AG04450 (cell line): ENCODE results near the gene MLLT10. TPM values are rescaled to one million over a fixed set of nuclear protein-coding genes. Genes with fewer than 3 reads are reported as not detected.

Experiments
- CTCF ChIA-PET: fragments of 300-600, 350-600 bp; formaldehyde crosslinking; extraction: SDS; loops from one replicate; lab custom pipeline; 2022; ENCODE audit warnings: antibody characterized with exemption, inconsistent platforms; lab: Charles Lee
- POLR2A ChIA-PET: fragments of 350-600 bp; formaldehyde crosslinking; extraction: SDS; loops from one replicate; lab custom pipeline; 2021; ENCODE audit warnings: antibody characterized with exemption, inconsistent platforms; lab: Yijun Ruan, JAX
- DNase-seq: peaks from one replicate; pipeline ENCODE4 v3.0.0-alpha.2; 2011; ENCODE audit warnings: low read depth, low spot score
- H3K27ac ChIP-seq: one replicate; pipeline ENCODE4 v1.5.1; 2012; ENCODE audit warnings: low read depth, low read length, control low read depth
- H3K27me3 ChIP-seq: one replicate; pipeline ENCODE4 v1.6.0; 2012; ENCODE audit warnings: low read length; ENCODE audit not compliant: control insufficient read depth, insufficient read depth
- H3K4me3 ChIP-seq: 2 replicates; pipeline ENCODE4 v1.5.1; 2011; ENCODE audit warnings: mild to moderate bottlenecking, low read depth, low read length, control low read depth
- H3K9me3 ChIP-seq: 2 replicates; pipeline ENCODE4 v1.5.1; 2012; ENCODE audit warnings: low read length; ENCODE audit not compliant: control insufficient read depth, insufficient read depth
- polyA plus RNA-seq: library from polyadenylated mRNA; depleted of rRNA; stranded (reverse); fragments of >200 nt; gene quantifications from 2 replicates; pipeline ENCODE4 v1.2.3, GENCODE V29; 2011
- TF ChIP-seq, protein P1 (sequence below): IDR thresholded peaks from 2 replicates; pipeline ENCODE4 v1.5.1; 2011; ENCODE audit warnings: low read depth, low read length, control low read depth, inconsistent platforms

The MLLT10 gene
- polyA plus RNA-seq, 1 experiment: 41.0 TPM

DNA sequence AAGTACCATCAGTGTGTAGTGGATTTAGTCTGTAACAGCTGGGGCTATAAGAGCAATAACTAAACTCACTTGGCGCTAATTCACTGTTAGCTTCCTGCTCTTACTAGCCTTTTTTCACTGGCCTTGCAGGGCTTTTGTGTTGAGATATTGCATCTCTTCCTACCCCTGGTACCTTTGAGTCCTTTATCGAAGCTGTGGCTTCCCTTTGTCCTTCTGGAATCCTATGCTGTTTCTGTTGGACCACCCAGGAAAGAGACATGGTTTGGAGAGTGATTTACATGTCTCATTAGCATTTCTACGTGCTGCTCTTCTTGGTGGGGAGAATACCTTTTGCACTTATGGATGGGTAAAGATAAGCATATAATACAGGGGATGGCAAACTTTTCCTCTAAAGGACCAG, 103.8 kb downstream of the MLLT10 start:
- ChIA-PET POLR2A (no interaction called here), CTCF (no interaction called here)
- TF ChIP-seq, protein P1, sequence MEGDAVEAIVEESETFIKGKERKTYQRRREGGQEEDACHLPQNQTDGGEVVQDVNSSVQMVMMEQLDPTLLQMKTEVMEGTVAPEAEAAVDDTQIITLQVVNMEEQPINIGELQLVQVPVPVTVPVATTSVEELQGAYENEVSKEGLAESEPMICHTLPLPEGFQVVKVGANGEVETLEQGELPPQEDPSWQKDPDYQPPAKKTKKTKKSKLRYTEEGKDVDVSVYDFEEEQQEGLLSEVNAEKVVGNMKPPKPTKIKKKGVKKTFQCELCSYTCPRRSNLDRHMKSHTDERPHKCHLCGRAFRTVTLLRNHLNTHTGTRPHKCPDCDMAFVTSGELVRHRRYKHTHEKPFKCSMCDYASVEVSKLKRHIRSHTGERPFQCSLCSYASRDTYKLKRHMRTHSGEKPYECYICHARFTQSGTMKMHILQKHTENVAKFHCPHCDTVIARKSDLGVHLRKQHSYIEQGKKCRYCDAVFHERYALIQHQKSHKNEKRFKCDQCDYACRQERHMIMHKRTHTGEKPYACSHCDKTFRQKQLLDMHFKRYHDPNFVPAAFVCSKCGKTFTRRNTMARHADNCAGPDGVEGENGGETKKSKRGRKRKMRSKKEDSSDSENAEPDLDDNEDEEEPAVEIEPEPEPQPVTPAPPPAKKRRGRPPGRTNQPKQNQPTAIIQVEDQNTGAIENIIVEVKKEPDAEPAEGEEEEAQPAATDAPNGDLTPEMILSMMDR: no peak

DNA sequence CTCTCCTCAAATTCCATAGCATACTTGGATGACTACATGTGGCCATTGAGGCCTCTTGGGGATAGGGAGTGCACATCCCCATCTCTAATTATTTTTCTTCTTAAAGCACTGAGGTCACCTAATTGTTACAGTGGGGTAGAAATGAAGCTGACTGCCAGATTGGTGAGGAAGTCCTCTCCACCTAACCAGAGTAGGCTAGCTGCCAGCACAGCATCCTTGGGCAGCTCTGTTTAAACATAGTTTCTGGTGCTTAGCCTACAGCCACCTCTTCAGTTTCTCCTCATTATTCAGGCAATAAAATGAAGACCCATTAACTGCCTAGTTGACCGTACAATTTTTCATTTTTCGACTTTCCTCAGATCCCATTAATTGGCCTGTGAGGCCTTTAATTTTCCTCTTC, 104.6 kb downstream of the MLLT10 start:
- H3K9me3 ChIP-seq: no peaks in the 10 kb centered on the region
- DNase-seq: no peak
- no peak overlapping the region for H3K4me3 ChIP-seq
- POLR2A ChIA-PET: no interaction called here
- no peak overlapping the region for H3K27ac ChIP-seq
- TF ChIP-seq, protein P1: no peak
- H3K27me3 ChIP-seq: no peaks in the 10 kb centered on the region
- CTCF ChIA-PET: no interaction called here

More for the DNA sequence above, 103.8 kb downstream of the MLLT10 start:
- no peaks in the 10 kb centered on the region for H3K27me3 ChIP-seq
- no peaks in the 10 kb centered on the region for H3K9me3 ChIP-seq
- no peak overlapping the region for H3K27ac ChIP-seq
- DNase-seq: no peak
- H3K4me3 ChIP-seq: no peak overlapping the region

DNA sequence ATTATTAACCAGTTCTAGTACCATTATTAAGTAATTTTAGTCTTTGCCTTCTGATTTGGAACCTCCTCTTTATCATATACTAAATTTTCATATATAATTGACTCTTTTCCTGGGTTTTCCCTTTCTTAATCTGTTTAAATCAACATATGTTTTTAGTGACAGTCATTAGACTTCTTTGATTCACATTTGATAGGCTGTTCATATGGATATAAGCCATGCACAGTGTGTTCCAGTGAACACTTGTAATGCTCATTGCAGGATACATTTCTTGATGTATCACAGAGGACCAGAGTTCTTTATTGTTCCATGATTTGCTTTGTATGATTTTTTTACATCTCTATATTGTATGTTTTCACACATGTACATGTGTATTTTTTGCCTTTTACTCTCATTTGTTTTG, 114.0 kb downstream of the MLLT10 start:
- no peaks in the 10 kb centered on the region for H3K27me3 ChIP-seq
- no peak overlapping the region for H3K27ac ChIP-seq
- POLR2A ChIA-PET: no interaction called here
- no peaks in the 10 kb centered on the region for H3K9me3 ChIP-seq
- CTCF ChIA-PET: interaction anchor here (1.1 kb wide), 1 partner anchor 84 kb away, joined by 3 read pairs; no protein-coding TSS in a partner anchor
- DNase-seq: no peak
- H3K4me3 ChIP-seq: no peak overlapping the region
- TF ChIP-seq, protein P1: no peak

DNA sequence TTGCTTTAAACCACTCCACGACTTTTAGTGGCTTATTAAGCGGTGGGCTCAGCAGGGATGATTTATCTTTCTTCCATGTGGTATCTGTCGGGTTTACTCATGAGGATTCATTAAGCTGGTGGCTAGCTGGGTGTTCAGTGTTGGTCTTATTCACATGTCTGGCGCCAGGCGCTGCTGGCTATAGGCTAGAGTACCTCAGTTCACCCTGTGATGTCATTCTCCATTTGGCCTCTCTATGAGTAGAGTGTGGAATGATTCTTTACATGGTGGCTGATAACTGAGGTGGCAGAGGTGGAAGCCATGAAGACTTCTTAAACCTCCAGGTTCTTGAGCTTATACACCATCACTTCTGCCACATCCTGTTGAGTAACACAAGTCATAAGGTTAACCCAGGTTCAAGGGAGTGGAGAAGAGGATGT, 115.4 kb downstream of the MLLT10 start:
- Histone ChIP-seq H3K27me3 (no peaks in the 10 kb centered on the region), H3K9me3 (no peaks in the 10 kb centered on the region), H3K27ac (no peak overlapping the region), H3K4me3 (no peak overlapping the region)
- CTCF ChIA-PET: interaction anchor here (0.6 kb wide), 1 partner anchor 59 kb away, joined by 3 read pairs; no protein-coding TSS in a partner anchor
- POLR2A ChIA-PET: no interaction called here
- TF ChIP-seq, protein P1: no peak
- DNase-seq: no peak

DNA sequence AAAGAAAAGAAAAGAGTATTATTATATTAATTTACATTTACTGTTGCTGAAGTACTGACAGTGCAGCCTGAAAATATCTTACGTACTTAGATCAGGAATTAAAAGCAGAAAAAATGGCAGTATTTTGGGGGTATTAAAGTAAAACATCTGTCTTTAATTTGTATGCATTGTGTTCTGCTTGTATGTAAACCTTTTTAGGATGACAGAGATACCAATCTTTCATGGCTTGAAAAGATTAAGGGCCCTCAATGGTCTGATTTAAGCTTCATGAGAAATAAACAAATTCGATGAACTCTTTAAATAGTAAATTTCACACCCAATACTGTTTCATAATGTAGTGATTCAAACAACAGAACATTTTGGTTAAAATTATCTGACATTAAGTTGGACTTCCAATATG, 116.3 kb downstream of the MLLT10 start:
- no peak overlapping the region for H3K27ac ChIP-seq
- H3K4me3 ChIP-seq: no peak overlapping the region
- POLR2A ChIA-PET: no interaction called here
- DNase-seq: no peak
- TF ChIP-seq, protein P1: no peak
- H3K27me3 ChIP-seq: no peaks in the 10 kb centered on the region
- CTCF ChIA-PET: no interaction called here
- H3K9me3 ChIP-seq: no peaks in the 10 kb centered on the region
